K562 (cell line): ENCODE measurements around the gene HARS2. TPM values are rescaled to one million over a fixed set of nuclear protein-coding genes. Genes with fewer than 3 reads are reported as not detected.

Experiments
- EP400 ChIP-seq: fragments of 450-650 bp; IDR thresholded peaks from 2 replicates; pipeline ENCODE4 v1.6.1; 2017; ENCODE audit warnings: antibody characterized with exemption, mild to moderate bottlenecking, moderate library complexity
- FOXM1 ChIP-seq, 2 experiments: fragments of 450-650 bp in 1 of 2; sonication (generic) in 1 of 2; formaldehyde crosslinking in 1 of 2; IDR thresholded peaks; 2 replicates each; pipeline versions ENCODE4 v1.6.1 to v1.9.0; 2017 to 2022; ENCODE audit warnings: low read depth in 2 of 2, mild to moderate bottlenecking in 2 of 2, missing genetic modification reagents in 1 of 2, moderate library complexity in 1 of 2
- HINFP ChIP-seq: fragments of 450-650 bp; conservative IDR thresholded peaks from 2 replicates; pipeline ENCODE4 v1.6.1; 2016; ENCODE audit warnings: missing genetic modification characterization, low read depth, mild to moderate bottlenecking, control low read depth, missing compliant biosample characterization
- HMGN3 ChIP-seq: IDR thresholded peaks from 2 replicates; pipeline ENCODE4 v1.6.1; 2011; ENCODE audit warnings: borderline replicate concordance, low read depth, mild to moderate bottlenecking, mixed read lengths, low read length; ENCODE audit not compliant: insufficient read length; ENCODE audit errors: extremely low read depth
- NCOA2 ChIP-seq, 2 experiments: fragments of 450-650 bp; IDR thresholded peaks; 2 replicates each; pipeline ENCODE4 v1.6.1; 2018; ENCODE audit warnings: mild to moderate bottlenecking in 2 of 2, moderate library complexity in 1 of 2; ENCODE audit not compliant: partially characterized antibody in 2 of 2
- NELFE ChIP-seq: IDR thresholded peaks from 2 replicates; pipeline ENCODE4 v1.6.1; 2011; ENCODE audit warnings: mild to moderate bottlenecking; ENCODE audit not compliant: insufficient read depth, insufficient read length
- NFATC3 ChIP-seq: fragments of 450-650 bp; IDR thresholded peaks from 2 replicates; pipeline ENCODE4 v1.6.1; 2017; ENCODE audit warnings: mild to moderate bottlenecking
- PCBP2 ChIP-seq: fragments of 200-400 bp; formaldehyde crosslinking; IDR thresholded peaks from 2 replicates; pipeline ENCODE4 v1.6.1; 2018; ENCODE audit warnings: low read length, low read depth, mild to moderate bottlenecking, moderate library complexity; ENCODE audit not compliant: poor library complexity, severe bottlenecking
- PHTF2 ChIP-seq: fragments of 250-450 bp; sonication (Bioruptor Pico); IDR thresholded peaks from 2 replicates; pipeline ENCODE4 v1.5.0; 2021; ENCODE audit warnings: mild to moderate bottlenecking
- PTRF ChIP-seq: fragments of 450-650 bp; IDR thresholded peaks from 2 replicates; pipeline ENCODE4 v1.6.1; 2016; ENCODE audit warnings: mild to moderate bottlenecking, missing genetic modification characterization, missing compliant biosample characterization
- RFX7 ChIP-seq: fragments of 250-450 bp; sonication (Bioruptor Pico); IDR thresholded peaks from 2 replicates; pipeline ENCODE4 v1.5.1; 2021; ENCODE audit warnings: mild to moderate bottlenecking
- SETDB1 ChIP-seq: IDR thresholded peaks from one replicate; pipeline ENCODE4 v1.6.1; 2012; ENCODE audit warnings: low read length, control low read depth, inconsistent platforms
- SMARCC2 ChIP-seq: fragments of 450-650 bp; IDR thresholded peaks from 2 replicates; pipeline ENCODE4 v1.6.1; 2017; ENCODE audit warnings: antibody characterized with exemption, moderate library complexity, mild to moderate bottlenecking, low read depth
- TAF9B ChIP-seq: fragments of 450-650 bp; IDR thresholded peaks from 2 replicates; pipeline ENCODE4 v1.6.1; 2018; ENCODE audit warnings: mild to moderate bottlenecking; ENCODE audit not compliant: partially characterized antibody
- TCF7 ChIP-seq: sonication (generic); IDR thresholded peaks from 2 replicates; pipeline ENCODE4 v1.6.1; 2016; ENCODE audit warnings: antibody characterized with exemption, borderline replicate concordance
- TSC22D4 ChIP-seq: fragments of 450-650 bp; IDR thresholded peaks from 2 replicates; pipeline ENCODE4 v1.6.1; 2016; ENCODE audit warnings: missing genetic modification characterization, missing biosample characterization, control low read depth
- ZKSCAN8 ChIP-seq: fragments of 200-800 bp; sonication (Bioruptor generic); IDR thresholded peaks from 2 replicates; pipeline ENCODE4 v1.6.1; 2016; ENCODE audit warnings: missing genetic modification characterization, missing compliant biosample characterization
- ZNF589 ChIP-seq: fragments of 200-800 bp; sonication (Bioruptor generic); IDR thresholded peaks from 2 replicates; pipeline ENCODE4 v1.6.1; 2016; ENCODE audit warnings: low read depth, missing genetic modification characterization, missing compliant biosample characterization
- ZNF609 ChIP-seq: sonication (generic); formaldehyde crosslinking; IDR thresholded peaks from 2 replicates; pipeline ENCODE4 v1.8.1; 2023; ENCODE audit warnings: missing genetic modification reagents, mild to moderate bottlenecking, borderline replicate concordance
- polyA plus RNA-seq, 8 experiments: library from polyadenylated mRNA; depleted of rRNA in 4 of 8; stranded (reverse) in 5 of 8; unstranded in 3 of 8; fragments of >200 nt; fragmentation: Nextera tagmentation in 2 of 8; fragmentation: Illumina TruSeq in 1 of 8; extraction: Ambion mirVana in 2 of 8; extraction: Trizol in 1 of 8; gene quantifications; 2 replicates each; pipeline versions ENCODE4 v1.2.1 to v1.2.3, GENCODE V29; 2011 to 2014; ENCODE audit warnings: inconsistent platforms in 1 of 8, missing spikeins in 1 of 8
- total RNA-seq, 7 experiments: library from RNA; depleted of rRNA in 6 of 7; stranded (reverse); fragments of >200 nt in 6 of 7; fragmentation: Illumina TruSeq in 2 of 7; extraction: Trizol in 2 of 7; gene quantifications; 2 replicates each; pipeline versions ENCODE4 v1.2.1 to v1.2.3, GENCODE V29; 2011 to 2021; ENCODE audit warnings: low replicate concordance in 1 of 7

The HARS2 gene
- total and polyA plus RNA-seq, 9 of the 15 experiments (the other 6 are each of a cell fraction or from before 2014, with no cell fraction given): 8.5 to 41.6 (median 27.1) TPM

- peak; percentile 93 for TF ChIP-seq TAF9B
- no peak for TF ChIP-seq ZNF589 (CRISPR knock-in tag)
- no peak for TF ChIP-seq PTRF
- TF ChIP-seq NFATC3: no peak
- no peak for TF ChIP-seq NCOA2 (IDR thresholded peaks at IDR 0.05; ENCODE audit: partially characterized antibody in 2 of 2)
- TF ChIP-seq ZNF609 (CRISPR knock-in tag): no peak
- TF ChIP-seq PCBP2: no peak
- TF ChIP-seq HINFP (tag): no peak
- TF ChIP-seq SMARCC2: no peak
- no peak for TF ChIP-seq HMGN3
- no peak for TF ChIP-seq PHTF2
- TF ChIP-seq TSC22D4 (tag): no peak
- TF ChIP-seq FOXM1 (IDR thresholded peaks at IDR 0.05; ENCODE audit: low read depth): no peak
- no peak for TF ChIP-seq FOXM1 (CRISPR knock-in tag; IDR thresholded peaks at IDR 0.05; ENCODE audit: low read depth)
- TF ChIP-seq SETDB1: no peak
- TF ChIP-seq EP400: peak; percentile 95
- TF ChIP-seq TCF7: no peak
- TF ChIP-seq NELFE: no peak
- TF ChIP-seq RFX7 (CRISPR knock-in tag): no peak
- TF ChIP-seq ZKSCAN8: no peak
Measured at GRCh38 chr5:140690941-140691924, at the start of gene HARS2, which contains the start of gene HARS1 (continued).
